Measurements from ENCODE around the gene MMP2. TPM values are rescaled to one million over a fixed set of nuclear protein-coding genes. Genes with fewer than 3 reads are reported as not detected.

MMP2 gene
- total and polyA plus RNA-seq, 2 donors (not counting 1 experiment from before 2014, with no cell fraction given), result 760 to 1,311 TPM

- Histone ChIP-seq H3K79me2 (ENCODE audit: control insufficient read depth, insufficient read depth, low read length) (no peaks in the 10 kb centered on the region), H3K4me3 (replicated peaks in 1 of 4; ENCODE audit: control extremely low read depth in 1 of 4, insufficient read depth in 1 of 4, low read depth in 3 of 4, low read length in 4 of 4) (no peak overlapping the region), H3K27ac (ENCODE audit: insufficient read depth, low read length) (no peak overlapping the region), H4K20me1 (ENCODE audit: control insufficient read depth, extremely low read depth, insufficient read depth, low read length) (no peaks in the 10 kb centered on the region), H3K36me3 (ENCODE audit: control insufficient read depth, insufficient read depth, low read length) (no peaks in the 10 kb centered on the region), H2AFZ (ENCODE audit: low read length) (no peak overlapping the region), H3K4me1 (ENCODE audit: control insufficient read depth, extremely low read depth, insufficient read depth, low read length) (peaks cover 5% of the 10 kb centered on the region), H3K9me3 (ENCODE audit: control insufficient read depth, insufficient read depth, low read depth, low read length) (no peaks in the 10 kb centered on the region), H3K9ac (ENCODE audit: insufficient read depth, low read length) (no peak overlapping the region), H3K4me2 (ENCODE audit: extremely low read depth, insufficient read depth, low read length) (no peak overlapping the region), H3K27me3 (ENCODE audit: control insufficient read depth, insufficient read depth, low read length) (no peaks in the 10 kb centered on the region)
- TF ChIP-seq CTCF (conservative IDR thresholded peaks at IDR 0.05 in 1 of 2, IDR thresholded peaks at IDR 0.05 in 1 of 2; ENCODE audit: low read depth in 1 of 2, low read length in 2 of 2) (no peak), EZH2 (IDR thresholded peaks at IDR 0.05; ENCODE audit: low read length, missing control alignments) (no peak)
- no peak for DNase-seq (ENCODE audit: low read depth in 2 of 2)
Observed at GRCh38 chr16:55539488-55539887, 60.5 kb downstream of the MMP2 start.

- H3K36me3 ChIP-seq (ENCODE audit: control insufficient read depth, insufficient read depth, low read length), result no peaks in the 10 kb centered on the region
- no peak overlapping the region for H3K27ac ChIP-seq (ENCODE audit: insufficient read depth, low read length)
- no peak for DNase-seq (ENCODE audit: low read depth in 2 of 2)
Observed at GRCh38 chr16:55540221-55540620, 61.2 kb downstream of the MMP2 start.

GRCh38 chr16:55542459-55543082, 63.6 kb downstream of the MMP2 start:
- Histone ChIP-seq H3K27ac (ENCODE audit: insufficient read depth, low read length) (no peak overlapping the region), H3K9ac (ENCODE audit: insufficient read depth, low read length) (no peak overlapping the region), H3K36me3 (ENCODE audit: control insufficient read depth, insufficient read depth, low read length) (no peaks in the 10 kb centered on the region)

More at GRCh38 chr16:55540221-55540620, 61.2 kb downstream of the MMP2 start:
- TF ChIP-seq EZH2 (IDR thresholded peaks at IDR 0.05; ENCODE audit: low read length, missing control alignments) (no peak), CTCF (conservative IDR thresholded peaks at IDR 0.05 in 1 of 2, IDR thresholded peaks at IDR 0.05 in 1 of 2; ENCODE audit: low read depth in 1 of 2, low read length in 2 of 2) (no peak)
- Histone ChIP-seq H2AFZ (ENCODE audit: low read length) (no peak overlapping the region), H3K9me3 (ENCODE audit: control insufficient read depth, insufficient read depth, low read depth, low read length) (no peaks in the 10 kb centered on the region), H3K4me1 (ENCODE audit: control insufficient read depth, extremely low read depth, insufficient read depth, low read length) (peaks cover 5% of the 10 kb centered on the region), H3K4me3 (replicated peaks in 1 of 4; ENCODE audit: control extremely low read depth in 1 of 4, insufficient read depth in 1 of 4, low read depth in 3 of 4, low read length in 4 of 4) (no peak overlapping the region), H3K79me2 (ENCODE audit: control insufficient read depth, insufficient read depth, low read length) (no peaks in the 10 kb centered on the region), H3K9ac (ENCODE audit: insufficient read depth, low read length) (no peak overlapping the region), H4K20me1 (ENCODE audit: control insufficient read depth, extremely low read depth, insufficient read depth, low read length) (no peaks in the 10 kb centered on the region), H3K27me3 (ENCODE audit: control insufficient read depth, insufficient read depth, low read length) (no peaks in the 10 kb centered on the region), H3K4me2 (ENCODE audit: extremely low read depth, insufficient read depth, low read length) (no peak overlapping the region)

More at GRCh38 chr16:55542459-55543082, 63.6 kb downstream of the MMP2 start:
- Histone ChIP-seq H3K4me3 (replicated peaks in 1 of 4; ENCODE audit: control extremely low read depth in 1 of 4, insufficient read depth in 1 of 4, low read depth in 3 of 4, low read length in 4 of 4) (no peak overlapping the region), H3K9me3 (ENCODE audit: control insufficient read depth, insufficient read depth, low read depth, low read length) (no peaks in the 10 kb centered on the region), H3K79me2 (ENCODE audit: control insufficient read depth, insufficient read depth, low read length) (no peaks in the 10 kb centered on the region), H3K4me1 (ENCODE audit: control insufficient read depth, extremely low read depth, insufficient read depth, low read length) (peaks cover 5% of the 10 kb centered on the region), H2AFZ (ENCODE audit: low read length) (no peak overlapping the region), H3K4me2 (ENCODE audit: extremely low read depth, insufficient read depth, low read length) (peak overlapping the region; percentile 5), H4K20me1 (ENCODE audit: control insufficient read depth, extremely low read depth, insufficient read depth, low read length) (no peaks in the 10 kb centered on the region), H3K27me3 (ENCODE audit: control insufficient read depth, insufficient read depth, low read length) (no peaks in the 10 kb centered on the region)
- peak; percentile 48 to 85 for DNase-seq (ENCODE audit: low read depth in 2 of 2)
- TF ChIP-seq EZH2 (IDR thresholded peaks at IDR 0.05; ENCODE audit: low read length, missing control alignments), result no peak
- no peak for TF ChIP-seq CTCF (conservative IDR thresholded peaks at IDR 0.05 in 1 of 2, IDR thresholded peaks at IDR 0.05 in 1 of 2; ENCODE audit: low read depth in 1 of 2, low read length in 2 of 2)

Data from fibroblast of lung (primary cell).